MM.1S (cell line): ENCODE results near the gene CLCN4.

Experiments used
- EZH2 ChIP-seq: fragments of 300-600 bp; sonication (generic); optimal IDR thresholded peaks from 2 replicates; pipeline ENCODE3; 2017; ENCODE audit warnings: low read depth, mild to moderate bottlenecking, antibody characterized with exemption, low read length, mixed read lengths
- TF ChIP-seq, protein P1 (sequence below): fragments of 300-600 bp; sonication (generic); IDR thresholded peaks from 2 replicates; pipeline ENCODE4 v1.5.1; 2016; ENCODE audit warnings: antibody characterized with exemption, low read length, mixed read lengths

DNA sequence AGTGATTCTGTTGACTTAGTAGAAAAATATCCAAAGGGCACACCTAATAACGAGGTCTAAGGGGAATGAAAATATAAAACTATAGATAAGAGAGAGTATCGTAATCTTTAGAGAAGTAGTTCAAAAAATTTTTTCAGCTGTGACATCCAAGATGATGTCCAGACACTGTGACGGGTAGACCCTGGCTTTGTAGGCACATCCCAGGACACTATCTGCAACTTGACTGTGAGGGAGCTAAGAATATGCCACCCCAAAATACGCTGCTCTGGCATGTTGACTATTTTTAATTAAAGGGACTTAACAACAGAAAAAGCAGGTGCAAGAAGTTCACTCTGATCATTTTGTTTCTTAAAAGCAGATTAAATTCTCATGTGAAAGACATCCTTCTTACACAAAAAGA lies 89.5 kb downstream of the CLCN4 start:
- TF ChIP-seq, protein P1, sequence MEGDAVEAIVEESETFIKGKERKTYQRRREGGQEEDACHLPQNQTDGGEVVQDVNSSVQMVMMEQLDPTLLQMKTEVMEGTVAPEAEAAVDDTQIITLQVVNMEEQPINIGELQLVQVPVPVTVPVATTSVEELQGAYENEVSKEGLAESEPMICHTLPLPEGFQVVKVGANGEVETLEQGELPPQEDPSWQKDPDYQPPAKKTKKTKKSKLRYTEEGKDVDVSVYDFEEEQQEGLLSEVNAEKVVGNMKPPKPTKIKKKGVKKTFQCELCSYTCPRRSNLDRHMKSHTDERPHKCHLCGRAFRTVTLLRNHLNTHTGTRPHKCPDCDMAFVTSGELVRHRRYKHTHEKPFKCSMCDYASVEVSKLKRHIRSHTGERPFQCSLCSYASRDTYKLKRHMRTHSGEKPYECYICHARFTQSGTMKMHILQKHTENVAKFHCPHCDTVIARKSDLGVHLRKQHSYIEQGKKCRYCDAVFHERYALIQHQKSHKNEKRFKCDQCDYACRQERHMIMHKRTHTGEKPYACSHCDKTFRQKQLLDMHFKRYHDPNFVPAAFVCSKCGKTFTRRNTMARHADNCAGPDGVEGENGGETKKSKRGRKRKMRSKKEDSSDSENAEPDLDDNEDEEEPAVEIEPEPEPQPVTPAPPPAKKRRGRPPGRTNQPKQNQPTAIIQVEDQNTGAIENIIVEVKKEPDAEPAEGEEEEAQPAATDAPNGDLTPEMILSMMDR, result no peak
- TF ChIP-seq EZH2, result no peak
